Choroid plexus epithelial cell (primary cell): ENCODE measurements around the gene TYR.

Source experiments
- DNase-seq: peaks from one replicate; pipeline ENCODE4 v3.0.0-alpha.2; 2010; ENCODE audit warnings: low read depth
- H3K4me3 ChIP-seq: 2 replicates; pipeline ENCODE4 v1.5.1; 2011; ENCODE audit warnings: low read depth, mild to moderate bottlenecking, control low read depth, low read length, moderate library complexity
- CTCF ChIP-seq: conservative IDR thresholded peaks from 2 replicates; pipeline ENCODE4 v1.5.1; 2011; ENCODE audit warnings: low read depth, mild to moderate bottlenecking, control low read depth, inconsistent platforms, low read length, moderate library complexity

TYR gene

GRCh38 chr11:89177691-89178231, at the start of gene TYR:
TYR (plus strand) TSS chr11:89177875; CDS start chr11:89177954, 79 bp downstream.
- DNase-seq = no peak
- no peak within 1 kb of the TSS for H3K4me3 ChIP-seq
- no peak for TF ChIP-seq CTCF

DNA sequence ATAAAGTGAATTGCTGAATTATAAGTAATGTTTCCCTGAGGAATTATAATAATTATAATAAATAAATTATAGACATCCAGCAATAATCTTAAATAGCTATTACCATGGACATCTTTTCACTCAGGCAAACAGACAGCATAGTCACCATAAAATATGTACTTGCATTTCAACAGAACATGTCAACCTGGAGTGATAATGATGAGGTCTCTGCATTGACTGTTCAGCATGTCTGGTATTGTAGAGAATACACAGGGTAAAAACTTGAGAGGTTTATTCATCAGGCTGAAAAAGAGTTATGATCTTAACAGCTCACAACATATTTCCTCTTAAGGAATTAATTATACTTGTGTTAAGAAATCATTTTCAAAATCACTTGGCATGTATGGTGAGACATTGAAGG, 41.1 kb upstream of the TYR start:
- no peak for TF ChIP-seq CTCF
- no peak overlapping the region for H3K4me3 ChIP-seq
- DNase-seq = no peak

DNA sequence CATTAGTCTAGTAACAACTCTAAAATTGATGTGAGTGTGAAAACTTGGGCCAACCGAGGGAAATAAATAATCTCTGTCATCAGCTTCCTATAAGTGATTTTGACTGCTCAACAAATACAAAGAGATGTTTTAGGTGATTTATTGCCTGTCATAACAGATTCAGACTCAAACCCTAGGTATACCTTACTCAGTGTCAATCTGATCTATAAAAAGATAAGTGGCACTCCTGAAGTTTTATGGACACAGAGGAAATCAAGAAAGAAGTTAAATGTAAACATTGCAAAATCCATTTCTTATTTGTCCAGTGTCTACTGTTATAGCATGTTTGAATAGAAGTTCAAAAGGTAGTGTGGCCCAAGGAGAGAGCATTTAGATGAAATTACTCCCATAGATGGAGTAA, 30.4 kb upstream of the TYR start:
- DNase-seq = no peak
- TF ChIP-seq CTCF = no peak
- H3K4me3 ChIP-seq = no peak overlapping the region

- no peak for DNase-seq
- no peak for TF ChIP-seq CTCF
- no peak overlapping the region for H3K4me3 ChIP-seq
These were observed 17.7 kb upstream of the TYR start for GRCh38 chr11:89159974-89160373.

DNA sequence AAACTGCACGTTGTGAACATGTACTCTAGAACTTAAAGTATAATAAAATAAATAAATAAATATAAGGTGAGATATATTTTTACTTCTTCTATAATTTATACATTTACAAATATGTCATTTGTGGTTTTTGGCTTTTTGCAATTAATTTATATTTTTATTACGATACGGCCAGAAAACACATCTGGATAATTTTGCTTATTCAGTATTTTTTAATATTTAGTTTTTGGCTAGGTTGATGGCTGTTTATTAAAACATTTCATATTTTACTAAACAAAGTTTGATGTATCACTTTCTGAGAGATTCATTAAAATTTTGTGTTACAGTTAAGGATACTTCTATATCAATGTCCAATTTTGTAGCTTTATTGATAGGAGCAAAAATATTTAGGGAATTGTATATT, 15.7 kb upstream of the TYR start:
- no peak overlapping the region for H3K4me3 ChIP-seq
- TF ChIP-seq CTCF = no peak
- no peak for DNase-seq

- H3K4me3 ChIP-seq = no peak overlapping the region
- TF ChIP-seq CTCF = no peak
- DNase-seq = no peak
These were observed 14.0 kb upstream of the TYR start for GRCh38 chr11:89163686-89164085.

DNA sequence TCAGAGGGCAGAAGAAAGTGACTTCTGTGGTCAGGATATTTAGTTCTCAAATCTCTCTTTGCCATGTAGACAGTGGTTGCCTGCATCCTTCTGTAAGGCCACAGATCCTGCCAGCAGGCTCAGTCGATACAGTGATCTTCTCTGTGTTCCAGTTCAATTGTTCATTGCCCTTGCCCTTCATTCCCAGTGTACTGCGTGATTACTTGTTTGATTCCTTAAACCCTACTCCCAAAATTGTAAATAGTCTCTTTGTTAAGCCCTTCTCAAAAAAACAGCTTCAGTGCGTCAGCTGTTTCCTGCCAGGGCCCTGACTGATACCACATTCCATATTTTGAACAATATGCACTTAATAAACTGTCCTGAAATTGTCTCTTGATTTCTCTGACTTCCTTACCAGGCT, 9.3 kb upstream of the TYR start:
- no peak overlapping the region for H3K4me3 ChIP-seq
- no peak for TF ChIP-seq CTCF
- no peak for DNase-seq
